NCI-H748 (cell line): ENCODE data around the gene ZNF835.
A peak's percentile ranks its signal among the peaks of the same experiment; 100 is the strongest.

ENCODE experiments used
- DNase-seq: peaks from one replicate; lab custom pipeline; 2025; ENCODE audit not compliant: unreplicated experiment; lab: John Stamatoyannopoulos, UW

Gene ZNF835

GRCh38 chr19:56664511-56664910 is 7.0 kb downstream of the ZNF835 start:
- no peak for DNase-seq

GRCh38 chr19:56663931-56664500 is 7.5 kb downstream of the ZNF835 start:
- DNase-seq: no peak

- no peak for DNase-seq
Measured at GRCh38 chr19:56661248-56661647, 10.3 kb downstream of the ZNF835 start.

- peak; percentile 79 for DNase-seq
Measured at GRCh38 chr19:56660381-56661107, 11.0 kb downstream of the ZNF835 start.

- no peak for DNase-seq
Measured at GRCh38 chr19:56654151-56654550, 17.4 kb downstream of the ZNF835 start.

GRCh38 chr19:56643460-56643955 is 28.0 kb downstream of the ZNF835 start:
- DNase-seq: no peak

GRCh38 chr19:56642711-56643459 is 28.7 kb downstream of the ZNF835 start, which contains the start of gene SMIM17:
TSS of gene SMIM17 (plus strand) at chr19:56643159. CDS start at chr19:56645668, 2,509 bp downstream.
- DNase-seq: no peak

GRCh38 chr19:56639217-56639616 is 32.3 kb downstream of the ZNF835 start:
- DNase-seq: no peak

GRCh38 chr19:56637976-56638555 is 33.5 kb downstream of the ZNF835 start:
- no peak for DNase-seq

GRCh38 chr19:56633021-56633420 is 38.5 kb downstream of the ZNF835 start:
- DNase-seq: no peak

- DNase-seq: no peak
Measured at GRCh38 chr19:56625708-56626107, 45.8 kb downstream of the ZNF835 start.

GRCh38 chr19:56623006-56623405 is 48.6 kb downstream of the ZNF835 start:
- DNase-seq: no peak

- DNase-seq: no peak
Measured at GRCh38 chr19:56622374-56622773, 49.2 kb downstream of the ZNF835 start.

GRCh38 chr19:56619121-56619520 is 52.4 kb downstream of the ZNF835 start:
- DNase-seq: no peak

- no peak for DNase-seq
Measured at GRCh38 chr19:56617531-56617930, 54.0 kb downstream of the ZNF835 start.

- DNase-seq: no peak
Measured at GRCh38 chr19:56613639-56614038, 57.9 kb downstream of the ZNF835 start.

GRCh38 chr19:56612737-56613136 is 58.8 kb downstream of the ZNF835 start:
- no peak for DNase-seq
